Erythroblast (primary cell): ENCODE measurements around the gene TNIK.

Experiments
- GATA1 ChIP-seq: IDR thresholded peaks from 2 replicates; pipeline ENCODE4 v1.6.1; 2011; ENCODE audit warnings: low read depth, mild to moderate bottlenecking, control low read depth, low read length, moderate library complexity
- POLR2A ChIP-seq: IDR thresholded peaks from 2 replicates; pipeline ENCODE4 v1.6.1; 2011; ENCODE audit warnings: mild to moderate bottlenecking, low read length

GRCh38 chr3:171445620-171446204 is 14.5 kb downstream of the TNIK start:
- no peak for TF ChIP-seq POLR2A
- no peak for TF ChIP-seq GATA1
